Fibroblast of skin of right quadriceps (primary cell): ENCODE data around the gene HAPLN3.

Experiments
- DNase-seq: peaks from one replicate; pipeline ENCODE4 v3.0.0-alpha.2; 2013

Gene HAPLN3

DNA sequence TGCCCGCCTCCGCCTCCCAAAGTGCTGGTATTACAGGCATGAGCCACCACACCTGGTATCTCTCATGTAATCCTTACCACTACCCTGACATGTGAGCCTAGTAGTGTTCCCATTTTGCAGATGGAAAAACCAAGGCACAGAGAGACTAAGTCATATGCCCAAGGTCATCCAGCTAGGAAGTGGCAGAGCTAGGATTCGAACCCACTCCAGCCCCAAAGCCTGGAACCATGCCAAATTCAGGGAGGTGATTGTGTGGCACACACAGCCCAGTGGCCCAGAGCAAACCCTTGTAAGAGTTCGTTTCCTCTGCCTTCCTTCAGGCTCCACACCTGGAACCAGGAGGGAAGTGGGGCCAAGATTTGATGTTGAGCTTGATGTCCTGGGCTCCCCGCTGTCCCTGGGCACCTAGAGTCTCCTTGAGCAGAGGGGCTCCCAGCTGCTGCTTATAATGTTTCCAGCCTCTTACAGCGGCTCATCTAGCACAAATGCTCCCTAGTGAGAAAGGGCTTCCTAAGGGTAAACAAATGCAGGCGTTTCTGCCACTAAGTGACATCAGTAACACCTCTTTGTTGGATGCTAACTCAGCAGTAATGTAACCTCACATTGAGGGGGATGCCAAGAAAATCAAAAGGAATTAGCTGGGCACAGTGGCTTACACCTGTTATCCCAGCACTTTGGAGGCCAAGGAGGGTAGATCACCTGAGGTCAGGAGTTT, 3.6 kb downstream of the HAPLN3 start:
- DNase-seq, result no peak

DNA sequence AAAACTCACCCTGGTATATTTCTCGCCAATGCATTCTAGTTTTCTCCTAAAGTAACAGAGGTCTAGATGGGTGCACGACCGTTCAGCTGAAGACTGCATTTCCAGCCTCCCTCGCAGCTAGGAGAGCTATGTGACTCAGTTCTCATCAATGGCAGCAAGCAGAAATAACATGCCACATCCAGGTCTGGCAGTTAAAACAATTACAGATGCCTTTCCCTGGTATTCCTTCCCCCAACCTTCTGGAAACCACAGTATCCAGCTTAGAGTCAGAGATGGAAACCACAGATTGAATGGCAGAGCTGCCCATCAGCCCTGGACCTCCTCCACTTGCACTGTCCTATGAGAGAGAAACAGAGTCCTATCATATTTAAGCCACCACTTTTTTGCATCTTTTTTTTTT, 4.8 kb downstream of the HAPLN3 start:
- DNase-seq, result peak; percentile 56

DNA sequence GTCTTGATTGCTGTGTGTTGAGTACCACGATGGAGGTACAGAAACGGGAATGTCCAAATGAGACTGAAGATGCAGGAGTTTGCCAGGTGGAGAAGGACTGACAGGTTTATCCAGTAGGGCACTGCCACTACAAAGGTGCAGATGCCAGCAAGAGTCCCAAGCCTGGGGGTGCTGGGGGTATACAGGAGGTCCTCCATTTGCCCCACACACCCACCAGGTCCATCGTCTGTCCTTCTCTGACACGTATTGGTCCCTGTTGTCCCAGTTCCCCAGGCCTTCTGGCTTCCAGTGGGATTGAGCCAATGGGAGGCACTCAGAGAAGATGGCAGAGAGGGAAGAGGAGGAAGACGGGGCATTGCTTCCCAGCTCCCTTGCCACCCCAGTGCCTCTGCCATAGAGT, 6.6 kb downstream of the HAPLN3 start:
- no peak for DNase-seq

DNA sequence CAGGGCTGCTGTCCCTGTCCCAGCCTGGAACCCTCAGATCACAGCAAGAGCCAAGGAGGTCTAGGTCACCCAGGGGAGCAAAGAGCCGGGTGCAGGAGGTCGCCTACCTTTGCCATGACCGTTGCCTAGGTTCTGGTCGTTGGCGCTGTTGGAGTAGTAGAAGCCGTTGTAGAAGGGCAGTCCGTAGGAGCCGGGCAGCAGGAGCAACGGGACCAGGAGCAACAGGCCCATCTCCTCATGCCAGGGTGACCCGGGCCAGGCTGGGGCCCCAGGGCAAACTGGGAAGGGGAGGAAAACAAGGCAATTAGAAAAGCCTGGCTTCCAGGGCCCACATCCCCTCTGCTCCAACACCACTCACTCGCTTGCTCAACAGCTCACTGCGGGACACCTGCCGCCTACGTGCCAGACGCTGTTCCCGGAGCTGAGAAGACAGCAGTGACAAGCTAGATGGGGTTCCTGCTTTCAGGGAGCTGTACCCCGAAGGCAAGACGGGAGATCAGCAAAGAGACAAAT, 8.2 kb downstream of the HAPLN3 start:
- no peak for DNase-seq

DNA sequence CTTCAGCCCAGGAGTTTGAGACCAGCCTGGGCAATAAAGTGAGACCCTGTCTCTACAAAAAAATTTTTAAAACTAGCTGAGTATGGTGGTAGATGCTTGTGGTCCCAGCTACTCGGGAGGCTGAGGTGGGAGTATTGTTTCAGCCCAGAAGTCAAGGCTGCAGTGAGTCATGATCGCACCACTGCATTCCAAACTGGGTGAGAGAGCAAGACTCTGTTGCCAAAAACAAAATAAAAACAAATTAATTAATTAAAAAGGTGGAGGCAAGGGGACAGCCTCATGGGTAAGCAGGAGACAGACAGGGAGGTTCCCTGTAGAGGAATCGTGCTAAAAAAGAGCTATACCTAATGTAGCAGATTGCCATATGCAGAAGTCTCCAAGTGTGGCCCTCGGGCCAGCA, 12.6 kb downstream of the HAPLN3 start:
- DNase-seq, result peak; percentile 69

DNA sequence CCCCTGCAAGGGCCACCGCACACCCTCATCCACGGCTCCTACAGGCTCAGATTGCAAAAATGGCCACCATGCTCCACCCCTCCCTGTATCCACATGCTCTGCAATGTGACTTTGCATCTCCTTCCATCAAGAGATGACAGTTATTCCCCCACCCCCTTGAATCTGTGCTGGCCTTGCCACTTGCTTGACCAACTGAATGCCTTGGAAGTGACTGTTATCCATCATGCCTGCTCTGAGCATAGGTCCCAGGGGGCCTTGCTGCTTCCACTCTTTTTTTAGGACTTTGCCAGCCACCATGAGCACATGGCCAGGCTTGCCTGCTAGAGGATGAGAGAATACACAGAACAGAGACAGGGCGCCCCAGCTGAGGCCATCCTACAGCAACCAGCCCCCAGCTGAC, 13.6 kb downstream of the HAPLN3 start:
- peak; percentile 39 for DNase-seq

DNA sequence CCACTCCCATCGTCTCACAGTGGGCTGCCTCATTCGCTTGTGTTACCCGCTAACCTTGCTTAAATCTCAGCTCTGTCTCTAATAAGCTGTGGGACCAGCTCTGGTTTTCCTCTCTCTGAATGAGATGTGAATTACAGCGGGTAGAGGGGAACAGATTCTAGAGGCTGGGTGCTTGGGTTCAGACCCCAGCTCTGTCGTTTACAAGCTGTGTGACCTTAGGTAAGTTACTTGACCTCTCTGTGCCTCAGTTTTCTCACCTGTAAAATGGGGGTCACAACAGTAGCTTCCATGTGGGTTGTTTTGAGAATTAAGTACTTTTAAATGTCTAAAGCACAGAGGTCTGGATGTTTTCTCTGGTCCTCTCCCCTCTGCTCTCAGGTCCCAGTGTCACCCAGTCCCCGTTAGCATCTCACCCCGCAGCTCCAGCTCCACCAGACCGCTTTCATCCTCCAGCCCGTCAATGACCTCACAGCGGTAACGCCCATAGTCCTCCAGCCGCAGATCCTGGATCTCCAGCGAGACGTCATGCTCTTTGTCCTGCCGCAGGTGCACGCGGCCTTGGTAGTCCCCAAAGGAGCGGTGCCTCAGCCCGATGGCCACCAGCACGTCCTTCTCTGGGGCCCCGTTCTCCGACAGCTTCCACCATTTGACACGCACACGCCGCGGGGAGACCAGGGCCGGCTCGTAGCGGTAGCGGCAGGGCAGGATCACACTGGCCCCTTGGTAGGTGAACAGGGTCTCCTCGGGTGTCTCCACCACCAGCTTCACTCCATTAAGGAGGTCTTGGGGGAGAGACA, 14.2 kb downstream of the HAPLN3 start:
- no peak for DNase-seq

DNA sequence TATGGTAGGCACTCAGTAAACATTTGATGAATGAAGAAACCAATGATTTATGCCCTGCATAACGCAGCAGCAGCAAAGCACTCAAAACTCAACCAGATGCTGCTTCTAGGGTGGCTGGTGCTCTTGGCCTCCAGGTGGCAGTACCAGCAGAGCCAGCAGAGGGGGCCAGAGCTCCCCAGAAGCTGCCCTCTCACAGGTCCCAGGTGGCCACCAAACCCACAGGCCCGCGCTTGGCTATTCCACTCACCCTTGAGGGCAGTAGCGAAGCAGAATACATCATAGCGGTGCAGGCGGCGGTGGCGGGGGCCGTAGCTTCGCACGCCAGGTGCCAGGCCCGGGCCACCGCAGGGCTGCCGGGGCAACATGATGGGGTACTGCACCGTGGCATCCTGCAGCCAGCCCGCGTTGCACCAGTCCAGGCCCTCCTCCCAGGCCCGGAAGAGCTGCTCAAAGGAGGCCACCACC, 16.6 kb downstream of the HAPLN3 start:
- peak; percentile 51 for DNase-seq

DNA sequence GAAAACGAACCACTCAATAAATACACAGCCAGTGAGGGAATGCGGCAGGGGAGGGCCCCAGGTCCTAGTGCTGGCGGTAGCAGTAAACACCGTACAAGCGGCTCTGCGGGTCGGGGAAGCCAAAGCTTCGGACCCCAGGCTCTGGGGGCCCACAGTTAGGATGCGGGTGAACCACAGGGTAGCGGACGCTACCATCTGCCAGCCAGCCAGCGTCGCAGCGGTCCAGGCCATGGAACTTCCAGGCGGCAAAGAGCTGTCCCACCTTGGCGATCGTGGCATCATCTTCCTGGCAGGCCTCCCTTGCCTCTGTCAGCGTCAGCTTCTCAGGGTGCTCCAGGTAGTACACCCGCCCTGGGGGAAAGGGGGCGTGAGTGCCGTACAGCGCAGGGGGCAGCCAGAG, 17.4 kb downstream of the HAPLN3 start:
- no peak for DNase-seq

DNA sequence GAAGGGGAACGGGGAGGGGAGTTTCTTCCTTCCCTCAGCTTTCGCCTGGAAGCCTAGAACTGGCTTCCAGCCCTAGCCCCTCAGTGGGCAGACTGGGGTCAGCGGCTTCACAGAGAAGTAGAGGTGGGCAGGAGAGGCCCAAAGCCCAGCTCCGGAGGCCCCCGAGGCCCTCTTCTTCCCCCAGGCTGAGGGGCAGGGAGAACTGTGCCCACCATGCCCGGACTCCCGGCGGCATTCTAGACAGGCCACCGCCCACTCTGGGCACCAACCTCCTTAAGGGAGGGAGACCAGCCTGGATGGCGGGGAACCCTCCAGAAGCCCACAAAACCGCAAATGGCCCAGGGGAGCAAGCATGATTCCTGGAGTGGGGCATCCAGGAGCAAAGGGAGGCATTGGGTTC, 17.9 kb downstream of the HAPLN3 start:
- DNase-seq, result no peak

DNA sequence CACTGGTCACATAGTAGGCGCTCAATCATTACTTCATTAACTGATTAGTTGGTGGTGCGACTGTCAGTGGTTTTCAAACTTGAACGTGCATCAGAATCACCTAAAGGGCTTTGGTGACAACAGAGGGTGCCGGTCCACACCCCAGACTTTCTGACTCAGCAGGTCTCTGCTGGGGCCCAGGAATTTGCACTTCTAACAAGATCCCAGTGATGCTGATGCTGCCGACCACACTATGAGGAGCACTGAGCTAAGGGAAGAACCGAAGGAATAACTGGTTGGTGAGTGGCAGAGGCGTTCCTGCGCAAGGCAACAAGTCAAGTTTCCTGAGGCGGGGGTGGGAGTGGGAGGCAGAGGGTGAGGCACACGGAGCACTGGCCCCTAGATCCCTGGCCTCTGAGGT, 18.8 kb downstream of the HAPLN3 start:
- no peak for DNase-seq

DNA sequence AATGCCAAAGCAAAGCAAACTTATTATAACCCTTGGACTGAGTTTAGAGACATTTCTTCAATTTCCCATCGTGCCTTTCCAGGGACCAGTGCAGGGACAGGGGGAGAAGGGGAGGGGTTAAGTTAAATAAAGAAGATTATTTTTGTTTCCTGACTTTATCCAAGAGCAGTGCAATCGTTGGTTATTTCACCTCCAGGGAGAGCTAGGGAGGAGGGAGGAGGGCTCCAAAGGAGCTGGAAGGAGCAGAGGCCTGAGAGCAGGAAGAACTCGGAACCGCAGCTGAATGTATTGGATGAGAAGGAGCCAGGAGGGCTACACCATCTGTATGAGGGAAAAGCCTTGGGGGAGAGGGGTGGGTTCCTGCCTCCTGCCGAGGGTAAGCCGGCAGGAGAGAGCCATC, 20.7 kb downstream of the HAPLN3 start:
- no peak for DNase-seq

DNA sequence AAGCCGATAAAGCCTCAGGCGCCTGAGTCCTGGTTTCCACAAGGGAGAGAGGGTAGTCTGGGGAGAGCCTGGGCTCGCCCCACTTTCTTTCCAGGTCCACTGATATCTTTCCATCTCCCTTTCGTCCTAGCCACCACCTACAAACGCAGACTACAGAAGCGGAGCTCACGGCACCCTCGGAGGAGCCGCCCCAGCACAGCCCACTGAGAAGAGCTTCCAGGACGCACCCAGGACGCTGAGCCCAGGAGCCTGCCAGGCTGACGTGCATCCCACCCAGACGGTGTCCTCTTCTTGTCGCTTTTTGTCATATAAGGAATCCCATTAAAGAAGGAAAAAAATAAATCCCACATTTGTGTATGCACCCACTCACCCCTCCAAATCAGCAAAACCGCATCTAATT, 21.1 kb downstream of the HAPLN3 start:
- no peak for DNase-seq

DNA sequence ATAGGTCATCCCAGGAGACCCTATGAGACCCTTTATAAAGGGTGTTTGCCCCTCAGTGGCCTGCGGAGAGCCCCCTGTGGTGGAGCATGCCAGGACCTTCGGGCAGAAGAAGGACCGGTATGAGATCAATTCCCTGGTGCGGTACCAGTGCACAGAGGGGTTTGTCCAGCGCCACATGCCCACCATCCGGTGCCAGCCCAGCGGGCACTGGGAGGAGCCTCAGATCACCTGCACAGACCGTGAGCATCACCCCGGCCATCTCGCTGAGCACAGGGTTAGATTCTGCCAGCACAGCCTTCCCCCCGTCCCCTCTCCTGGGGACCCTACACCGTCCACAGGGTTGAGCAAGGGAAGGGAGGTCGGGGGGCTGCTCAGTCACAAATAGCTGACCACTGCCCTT, 21.6 kb downstream of the HAPLN3 start:
- DNase-seq, result no peak

DNA sequence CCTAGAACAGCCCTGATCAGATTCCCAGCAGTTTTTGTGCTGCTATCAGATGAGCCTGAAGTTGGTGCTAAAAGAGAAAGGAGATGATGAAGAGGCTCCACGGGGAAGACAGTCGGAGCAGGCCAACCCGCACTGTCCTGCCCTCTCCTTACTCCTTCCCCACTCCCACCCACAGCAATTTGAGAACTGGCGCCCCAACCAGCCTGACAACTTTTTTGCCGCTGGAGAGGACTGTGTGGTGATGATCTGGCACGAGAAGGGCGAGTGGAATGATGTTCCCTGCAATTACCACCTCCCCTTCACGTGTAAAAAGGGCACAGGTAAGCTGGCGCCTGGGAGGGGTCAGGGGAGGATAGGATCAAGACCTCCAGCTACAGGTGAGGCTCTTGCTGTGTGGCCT, 22.6 kb downstream of the HAPLN3 start:
- no peak for DNase-seq

DNA sequence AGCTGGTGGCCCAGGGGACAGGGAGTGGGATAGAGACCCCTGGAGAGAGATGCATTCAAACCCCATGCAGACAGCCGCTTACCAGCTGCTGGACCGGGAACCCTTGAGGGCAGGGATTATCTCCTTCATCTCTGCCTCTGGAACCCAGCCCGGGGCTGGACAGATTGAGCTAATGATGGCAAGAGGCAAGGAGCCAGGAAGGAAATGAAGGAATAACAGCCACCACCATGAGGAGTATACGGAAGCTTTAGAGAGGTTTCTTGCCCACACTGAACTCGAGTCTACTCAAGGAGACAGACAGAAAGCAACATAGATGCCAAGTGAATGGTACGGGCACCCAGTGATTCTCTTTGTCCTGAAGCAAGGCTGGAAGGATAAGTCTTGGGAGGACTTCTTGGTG, 23.2 kb downstream of the HAPLN3 start:
- DNase-seq, result no peak

DNA sequence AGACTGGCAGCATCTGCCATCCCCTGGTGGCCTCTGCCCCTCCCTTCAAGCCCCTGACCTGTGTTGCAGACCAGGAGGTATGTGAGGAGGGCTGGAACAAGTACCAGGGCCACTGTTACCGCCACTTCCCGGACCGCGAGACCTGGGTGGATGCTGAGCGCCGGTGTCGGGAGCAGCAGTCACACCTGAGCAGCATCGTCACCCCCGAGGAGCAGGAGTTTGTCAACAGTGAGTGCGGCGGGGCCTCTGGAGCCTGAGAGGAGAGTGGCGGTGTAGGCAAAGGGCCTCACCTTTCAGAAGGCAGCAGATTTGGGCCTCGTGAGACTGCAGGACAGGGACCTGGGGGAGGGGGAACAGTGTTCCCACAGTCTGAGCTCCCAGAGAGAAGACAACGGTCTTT, 24.0 kb downstream of the HAPLN3 start:
- no peak for DNase-seq

DNA sequence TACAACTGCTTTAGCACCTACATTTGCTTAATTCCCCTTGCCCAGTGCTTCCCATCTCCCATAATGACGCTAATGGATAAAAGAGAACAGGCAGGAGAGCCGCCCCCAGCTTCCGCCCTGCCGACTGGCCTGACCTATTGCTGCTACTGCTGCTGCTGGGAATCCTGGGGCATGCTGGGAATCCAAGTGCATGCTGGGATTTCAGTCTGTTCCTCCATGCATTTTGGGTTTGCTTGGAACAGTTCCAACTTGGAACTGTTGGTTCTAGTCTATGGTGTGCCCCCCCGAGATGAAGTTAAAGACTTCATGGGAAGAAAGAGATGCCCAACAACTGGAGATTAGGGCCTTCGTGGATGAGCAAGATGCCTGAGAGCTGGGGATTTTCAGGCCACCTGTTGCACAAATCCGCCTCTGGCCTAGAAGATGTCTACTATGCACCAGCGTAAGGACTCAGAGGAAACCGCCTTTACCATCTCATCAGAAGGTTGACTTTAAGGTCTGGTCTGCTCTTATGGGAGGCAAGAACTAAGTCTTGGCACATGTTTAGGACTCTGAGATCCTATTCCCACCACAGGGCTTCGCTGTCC, 29.0 kb downstream of the HAPLN3 start:
- DNase-seq, result no peak

DNA sequence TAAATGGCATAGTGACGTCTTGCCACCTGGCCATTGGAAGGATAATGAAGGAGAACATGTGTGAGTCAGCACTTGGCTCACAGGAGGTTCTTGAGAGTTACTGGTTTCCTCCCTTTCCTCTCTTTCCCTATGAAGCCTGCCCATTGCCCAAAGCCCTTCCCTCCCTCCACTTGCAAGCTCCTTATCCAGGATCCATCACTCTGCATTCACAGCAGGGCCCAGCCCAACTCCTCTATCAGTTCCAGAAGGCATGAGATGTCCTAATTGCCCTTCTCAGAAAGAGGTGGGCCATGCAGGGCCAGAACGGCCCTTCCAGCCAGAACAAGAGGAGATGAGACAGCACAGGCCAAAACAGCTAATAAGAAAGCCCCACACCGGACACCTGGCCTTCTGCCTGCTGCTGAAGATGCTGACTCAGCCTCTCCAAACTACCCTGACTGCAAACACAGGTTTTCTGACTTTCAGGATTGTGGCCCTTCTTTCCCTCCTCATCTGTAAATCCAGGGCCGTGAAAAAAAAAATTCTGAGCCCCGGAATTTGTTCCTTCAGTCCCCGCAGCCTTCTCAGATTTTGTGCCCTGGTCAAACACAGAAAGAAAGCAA, 29.7 kb downstream of the HAPLN3 start:
- DNase-seq, result no peak

DNA sequence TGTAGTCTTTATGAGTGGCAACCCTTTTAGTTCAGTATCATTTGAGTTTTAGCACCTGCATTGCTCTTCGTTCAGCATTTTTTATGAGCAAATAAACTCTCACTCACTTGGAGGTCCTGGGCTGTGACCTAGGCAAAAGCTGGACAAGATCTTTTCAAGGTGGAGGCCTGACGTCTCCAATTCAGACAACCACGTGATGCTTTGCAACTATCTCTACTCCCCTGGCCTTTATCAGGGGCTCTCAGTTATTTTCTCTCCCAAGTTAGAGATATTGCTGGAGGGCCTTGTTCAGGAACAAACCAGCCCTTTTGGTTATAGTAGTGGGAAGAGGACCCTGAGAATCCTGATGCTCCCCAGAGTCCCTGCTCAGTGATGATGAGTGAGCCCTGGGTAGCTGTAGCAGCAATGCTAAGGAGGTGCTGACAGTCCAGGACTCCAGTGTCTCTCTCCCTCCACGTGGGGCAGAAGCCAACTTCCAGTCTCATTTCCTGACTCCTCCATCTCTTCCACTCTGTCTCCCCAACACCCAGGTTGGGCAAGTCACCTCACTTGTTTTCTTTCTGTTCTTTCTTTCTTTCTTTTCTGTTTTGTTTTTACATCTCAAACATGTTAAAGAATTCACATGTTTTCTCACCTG, 30.4 kb downstream of the HAPLN3 start:
- no peak for DNase-seq

DNA sequence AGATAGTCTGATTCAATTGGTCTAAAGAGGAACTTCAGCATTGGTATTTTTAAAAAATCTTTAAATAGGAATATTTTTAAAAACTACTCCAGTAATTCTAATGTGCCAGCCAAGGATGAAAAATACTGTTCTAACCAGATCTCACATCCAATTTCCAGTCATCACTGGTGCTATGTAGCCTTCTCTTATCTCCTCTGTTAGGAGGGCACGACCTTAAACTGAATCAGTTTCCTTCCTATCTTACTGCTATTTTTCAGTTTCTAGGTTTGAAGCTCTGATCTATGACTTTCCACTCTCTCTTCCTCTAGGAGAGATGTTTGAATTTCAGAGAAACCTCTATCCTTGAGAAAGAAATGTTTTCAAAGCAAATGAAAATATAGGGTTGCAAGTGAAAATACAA, 31.9 kb downstream of the HAPLN3 start:
- no peak for DNase-seq

DNA sequence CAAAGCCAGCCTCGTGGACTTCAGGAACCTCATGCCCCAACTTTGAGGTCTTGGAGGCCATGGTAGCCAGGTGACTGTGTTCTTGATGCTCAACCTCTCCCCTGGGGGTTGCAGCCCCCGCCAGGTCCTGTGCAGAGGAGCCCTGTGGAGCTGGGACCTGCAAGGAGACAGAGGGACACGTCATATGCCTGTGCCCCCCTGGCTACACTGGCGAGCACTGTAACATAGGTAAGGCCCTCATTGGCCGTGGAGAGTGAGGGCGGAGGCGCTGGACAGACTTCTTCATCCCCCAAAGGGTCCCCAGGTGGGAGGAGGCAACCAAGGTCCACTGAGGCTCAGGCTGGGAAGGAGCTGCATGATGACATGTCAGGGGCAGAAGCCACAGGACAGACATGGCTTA, 35.1 kb downstream of the HAPLN3 start:
- DNase-seq, result no peak

DNA sequence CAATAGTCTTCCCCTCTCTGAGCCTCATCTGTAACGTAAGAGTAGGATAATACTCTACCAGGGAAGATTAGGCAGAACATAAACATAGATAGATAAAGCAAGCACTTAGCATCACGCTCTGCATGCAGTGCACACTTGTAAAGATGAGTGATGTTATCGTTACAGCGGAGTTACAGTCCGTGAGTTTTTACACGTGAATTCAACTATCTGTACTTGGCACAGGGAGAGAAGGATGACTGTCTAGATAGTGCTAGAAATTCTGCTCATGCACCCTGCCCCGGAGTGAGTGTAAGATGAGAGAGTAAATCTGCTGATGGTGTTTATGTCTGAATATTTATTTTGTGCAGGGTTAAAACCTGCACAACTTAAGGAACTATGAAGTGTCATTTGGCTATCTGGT, 35.8 kb downstream of the HAPLN3 start:
- no peak for DNase-seq
